H1 (cell line): Measurements from ENCODE around the gene POLA1. TPM values are rescaled to one million over a fixed set of nuclear protein-coding genes. Genes with fewer than 3 reads are reported as not detected.

ENCODE experiments used
- CTCF ChIA-PET: fragments of 300-600 bp; sonication (Branson Sonifier 250); formaldehyde crosslinking; loops from one replicate; lab custom pipeline; 2021; ENCODE audit not compliant: partially characterized antibody; lab: Charles Lee
- POLR2A ChIA-PET: fragments of 300-600 bp; sonication (Branson Sonifier 250); formaldehyde crosslinking; loops from one replicate; lab custom pipeline; 2021; ENCODE audit warnings: inconsistent platforms; ENCODE audit not compliant: partially characterized antibody; lab: Charles Lee
- DNase-seq, 2 experiments: peaks; one replicate each; pipeline versions ENCODE4 v3.0.0 to v3.0.0-alpha.2; 2010 to 2022; ENCODE audit warnings: low spot score in 2 of 2, low read depth in 1 of 2, mixed read lengths in 1 of 2
- FAIRE-seq: peaks from 2 replicates; lab custom pipeline; 2011; peaks lifted over from hg19 to GRCh38; lab: Jason Lieb, UNC
- H2AFZ ChIP-seq: 2 replicates; pipeline ENCODE4 v1.8.1; 2012; ENCODE audit warnings: low read length, inconsistent platforms
- H2AK5ac ChIP-seq: 2 replicates; pipeline ENCODE4 v1.6.1; 2013; ENCODE audit warnings: low read depth, low read length
- H2BK120ac ChIP-seq: replicated peaks from 2 replicates; pipeline ENCODE3; 2013; ENCODE audit warnings: low read depth, low read length, inconsistent platforms
- H2BK12ac ChIP-seq: 2 replicates; pipeline ENCODE4 v1.6.1; 2013; ENCODE audit warnings: low read depth, low read length
- H2BK15ac ChIP-seq: 2 replicates; pipeline ENCODE4 v1.6.1; 2013; ENCODE audit warnings: low read length
- H2BK20ac ChIP-seq: 2 replicates; pipeline ENCODE4 v1.6.1; 2013; ENCODE audit warnings: low read length
- H2BK5ac ChIP-seq: 2 replicates; pipeline ENCODE4 v1.6.1; 2013; ENCODE audit warnings: low read depth, low read length
- H3K14ac ChIP-seq: 2 replicates; pipeline ENCODE4 v1.6.1; 2013; ENCODE audit warnings: inconsistent platforms; ENCODE audit not compliant: insufficient read length
- H3K18ac ChIP-seq: 2 replicates; pipeline ENCODE4 v1.6.1; 2013; ENCODE audit warnings: low read length; ENCODE audit errors: extremely low read depth
- H3K23ac ChIP-seq: 2 replicates; pipeline ENCODE4 v1.6.1; 2013; ENCODE audit warnings: inconsistent platforms; ENCODE audit not compliant: insufficient read length
- H3K23me2 ChIP-seq: 2 replicates; pipeline ENCODE4 v1.6.1; 2013; ENCODE audit warnings: low read depth, low read length
- H3K27ac ChIP-seq: 2 replicates; pipeline ENCODE4 v1.6.1; 2011; ENCODE audit warnings: low read depth, low read length, inconsistent platforms
- H3K27me3 ChIP-seq, 4 experiments: replicated peaks in 1 of 4; 1 replicate in 1 of 4; 2 replicates in 3 of 4; pipeline versions ENCODE4 v1.6.1 to v1.8.1; 2011 to 2013; ENCODE audit warnings: low read length in 3 of 4, mild to moderate bottlenecking in 3 of 4, inconsistent platforms in 2 of 4, mixed read lengths in 2 of 4, moderate library complexity in 1 of 4; ENCODE audit not compliant: control insufficient read depth in 3 of 4, insufficient read depth in 3 of 4; ENCODE audit errors: extremely low read depth in 1 of 4
- H3K36me3 ChIP-seq, 4 experiments: 2 replicates each; pipeline versions ENCODE4 v1.6.1 to v1.8.1; 2011 to 2013; ENCODE audit warnings: mild to moderate bottlenecking in 4 of 4, low read length in 3 of 4, moderate library complexity in 2 of 4, control low read depth in 1 of 4, inconsistent platforms in 1 of 4; ENCODE audit not compliant: insufficient read depth in 4 of 4, control insufficient read depth in 2 of 4
- H3K4ac ChIP-seq: replicated peaks from 2 replicates; pipeline ENCODE3; 2013; ENCODE audit warnings: low read length, low read depth, mixed read lengths, inconsistent platforms; ENCODE audit not compliant: insufficient read length
- H3K4me1 ChIP-seq, 4 experiments: replicated peaks in 1 of 4; 1 replicate in 1 of 4; 2 replicates in 3 of 4; pipeline versions ENCODE4 v1.6.1 to v1.8.1; 2011 to 2013; ENCODE audit warnings: low read length in 3 of 4, inconsistent platforms in 2 of 4, mixed read lengths in 1 of 4; ENCODE audit not compliant: insufficient read depth in 4 of 4, control insufficient read depth in 3 of 4
- H3K4me2 ChIP-seq, 2 experiments: 2 replicates each; pipeline versions ENCODE4 v1.6.1 to v1.8.1; 2011 to 2013; ENCODE audit warnings: low read depth in 2 of 2, low read length in 2 of 2, control low read depth in 1 of 2, inconsistent platforms in 1 of 2, mild to moderate bottlenecking in 1 of 2; ENCODE audit not compliant: insufficient read depth in 1 of 2
- H3K4me3 ChIP-seq, 4 experiments: fragments of 200-600, 300-600 bp in 1 of 4; sonication (generic), shearing (Covaris generic), sonication (Bioruptor Twin) in 1 of 4; 2 replicates each; pipeline versions ENCODE4 v1.5.1 to v1.8.1; 2011 to 2016; ENCODE audit warnings: low read length in 4 of 4, low read depth in 3 of 4, control low read depth in 2 of 4, inconsistent platforms in 2 of 4, mild to moderate bottlenecking in 2 of 4, mixed read lengths in 1 of 4, moderate library complexity in 1 of 4; ENCODE audit not compliant: insufficient read depth in 2 of 4; ENCODE audit errors: extremely low read depth in 1 of 4
- H3K56ac ChIP-seq: replicated peaks from 2 replicates; pipeline ENCODE3; 2013; ENCODE audit warnings: low read depth, mild to moderate bottlenecking, mixed read lengths, low read length, inconsistent platforms; ENCODE audit not compliant: insufficient read length
- H3K79me1 ChIP-seq: 2 replicates; pipeline ENCODE4 v1.6.1; 2013; ENCODE audit warnings: low read depth, low read length, control low read depth
- H3K79me2 ChIP-seq, 2 experiments: 2 replicates each; pipeline versions ENCODE4 v1.6.1 to v1.8.1; 2012 to 2013; ENCODE audit warnings: low read length in 2 of 2, mild to moderate bottlenecking in 2 of 2, inconsistent platforms in 1 of 2; ENCODE audit not compliant: insufficient read depth in 2 of 2, control insufficient read depth in 1 of 2
- H3K9ac ChIP-seq, 4 experiments: replicated peaks in 1 of 4; 1 replicate in 1 of 4; 2 replicates in 3 of 4; pipeline versions ENCODE4 v1.6.1 to v1.8.1; 2011 to 2013; ENCODE audit warnings: low read depth in 3 of 4, low read length in 3 of 4, control low read depth in 2 of 4, mild to moderate bottlenecking in 2 of 4, moderate library complexity in 2 of 4, inconsistent platforms in 1 of 4; ENCODE audit errors: extremely low read depth in 1 of 4
- H3K9me3 ChIP-seq, 2 experiments: 2 replicates each; pipeline versions ENCODE4 v1.6.1 to v1.8.1; 2012 to 2013; ENCODE audit warnings: mild to moderate bottlenecking in 2 of 2, moderate library complexity in 2 of 2, control low read depth in 1 of 2, inconsistent platforms in 1 of 2, low read depth in 1 of 2, low read length in 1 of 2, mixed read lengths in 1 of 2; ENCODE audit not compliant: insufficient read depth in 2 of 2
- H4K20me1 ChIP-seq, 2 experiments: replicated peaks in 1 of 2; 2 replicates each; pipeline versions ENCODE3 to v1.8.1; 2011 to 2013; ENCODE audit warnings: inconsistent platforms in 2 of 2, low read length in 2 of 2, mild to moderate bottlenecking in 1 of 2; ENCODE audit not compliant: insufficient read depth in 2 of 2, control insufficient read depth in 1 of 2
- H4K5ac ChIP-seq: 2 replicates; pipeline ENCODE4 v1.6.1; 2013; ENCODE audit warnings: low read length, low read depth, mixed read lengths, inconsistent platforms; ENCODE audit not compliant: insufficient read length
- H4K8ac ChIP-seq: 2 replicates; pipeline ENCODE4 v1.8.0; 2013; ENCODE audit warnings: mild to moderate bottlenecking, moderate library complexity, low read length, inconsistent platforms; ENCODE audit not compliant: insufficient read depth; ENCODE audit errors: extremely low read depth
- H4K91ac ChIP-seq: replicated peaks from 2 replicates; pipeline ENCODE3; 2013; ENCODE audit warnings: low read length, mixed read lengths, inconsistent platforms; ENCODE audit not compliant: insufficient read length
- CREB1 ChIP-seq: IDR thresholded peaks from 2 replicates; pipeline ENCODE4 v1.6.1; 2012; ENCODE audit warnings: inconsistent platforms
- CTBP2 ChIP-seq: IDR thresholded peaks from 2 replicates; pipeline ENCODE4 v1.7.0; 2011; ENCODE audit warnings: borderline replicate concordance, mild to moderate bottlenecking, moderate library complexity, mixed read lengths, low read length; ENCODE audit not compliant: insufficient read depth, insufficient read length
- EZH2 ChIP-seq: fragments of 200-600 bp; sonication (generic); IDR thresholded peaks from 2 replicates; pipeline ENCODE4 v1.7.1; 2012; ENCODE audit warnings: low read depth, mild to moderate bottlenecking, moderate library complexity, low read length, inconsistent platforms; ENCODE audit not compliant: severe bottlenecking
- JUND ChIP-seq: IDR thresholded peaks from 2 replicates; pipeline ENCODE4 v1.6.1; 2011; ENCODE audit warnings: mild to moderate bottlenecking, improper control_type of control experiment, low read length
- RNF2 ChIP-seq: fragments of 200-900, 300-1000 bp; sonication (generic); IDR thresholded peaks from 2 replicates; pipeline ENCODE4 v1.7.1; 2016; ENCODE audit warnings: borderline replicate concordance, low read depth, mild to moderate bottlenecking, antibody characterized with exemption, low read length; ENCODE audit not compliant: poor library complexity, severe bottlenecking; ENCODE audit errors: missing control alignments
- SUZ12 ChIP-seq: fragments of 200-600 bp; sonication (generic); IDR thresholded peaks from 2 replicates; pipeline ENCODE4 v1.6.1; 2012; ENCODE audit warnings: mild to moderate bottlenecking, inconsistent platforms, low read length, moderate library complexity, mixed read lengths
- WGBS, 2 experiments: shearing (Covaris generic) in 1 of 2; methylation state at CpG; one replicate each; pipeline versions ENCODE4 v1.1.6 to v1.1.7; 2013 to 2015; ENCODE audit warnings: low lambda C conversion rate in 2 of 2, mixed read lengths in 2 of 2, inconsistent platforms in 1 of 2, low coverage in 1 of 2, missing lambda C conversion rate in 1 of 2; ENCODE audit not compliant: insufficient replicate concordance in 2 of 2, insufficient coverage in 1 of 2, insufficient read length in 1 of 2; ENCODE audit errors: extremely low coverage in 1 of 2, missing lambda C conversion rate in 1 of 2; 5-methylcytosine and 5-hydroxymethylcytosine counted together
- polyA plus RNA-seq, 7 experiments: library from polyadenylated mRNA; depleted of rRNA in 3 of 7; stranded (reverse) in 5 of 7; unstranded in 2 of 7; fragments of >200 nt in 5 of 7; fragments of 200-250 nt in 2 of 7; gene quantifications; 1 replicate in 5 of 7; 2 replicates in 1 of 7; 4 replicates in 1 of 7; pipeline versions ENCODE4 v1.2.1 to v1.2.3, GENCODE V29; 2011 to 2013; ENCODE audit warnings: missing spikeins in 2 of 7, mixed read lengths in 2 of 7
- total RNA-seq: library from RNA; stranded (reverse); fragmentation: NEBNext Ultra II Directional; extraction: Animal tissue kit (Norgen Biotek cat#: 25700); gene quantifications from 2 replicates; pipeline ENCODE4 v1.2.1, GENCODE V29; 2021

Gene POLA1
- total and polyA plus RNA-seq, 2 of the 8 experiments (the other 6 are each of a cell fraction or from before 2014, with no cell fraction given) = 5.6 to 34.9 TPM

- Histone ChIP-seq H3K4me3 (peak overlapping the region in 3 of 4 experiments; percentile 10 to 58 (median 36); a peak in 4 of 8 replicates), H3K14ac (no peak overlapping the region), H3K9ac (no peak overlapping the region), H3K9me3 (no peaks in the 10 kb centered on the region), H4K91ac (no peak overlapping the region), H4K20me1 (peaks cover 1 to 2% of the 10 kb centered on the region in 2 experiments), H4K8ac (no peak overlapping the region), H2BK15ac (no peak overlapping the region), H3K18ac (no peak overlapping the region), H3K79me1 (no peaks in the 10 kb centered on the region), H3K36me3 (peaks cover 0 to 11% (median under 1%) of the 10 kb centered on the region in 4 experiments; a peak in 2 of 8 replicates), H3K4ac (no peak overlapping the region), H2BK5ac (no peak overlapping the region), H2BK20ac (no peak overlapping the region), H2BK12ac (no peak overlapping the region), H3K27ac (no peak overlapping the region), H2AK5ac (no peak overlapping the region), H3K4me1 (peaks cover 0 to 17% (median 10%) of the 10 kb centered on the region in 4 experiments; a peak in 6 of 7 replicates), H4K5ac (no peak overlapping the region), H3K23ac (no peak overlapping the region), H3K56ac (no peak overlapping the region), H3K4me2 (peak overlapping the region; percentile 75 to 95), H3K79me2 (no peaks in the 10 kb centered on the region), H3K27me3 (peaks cover 45 to 77% (median 62%) of the 10 kb centered on the region in 4 experiments), H2BK120ac (no peak overlapping the region), H2AFZ (no peak overlapping the region), H3K23me2 (peaks cover 8% of the 10 kb centered on the region; the same call in 1 of the 2 replicates)
- TF ChIP-seq RNF2 = peak; percentile 54
- TF ChIP-seq CREB1 = no peak
- 0 out of 2 replicates have a peak, but pooled peaks have one; percentile 32 for TF ChIP-seq SUZ12
- TF ChIP-seq JUND = no peak
- TF ChIP-seq CTBP2 = peak; percentile 32
- peak; percentile 40 for TF ChIP-seq EZH2
- FAIRE-seq (no peak), DNase-seq (no peak)
- ChIA-PET POLR2A (interaction anchor here (1.3 to 2.1 kb wide), 2 partner anchors 9 to 11 kb away, joined by 4 to 5 read pairs; no protein-coding TSS in a partner anchor), CTCF (interaction anchor here (1.0 to 2.1 kb wide), 3 partner anchors 9 to 163 kb away, joined by 3 to 8 read pairs (median 4); no protein-coding TSS in a partner anchor)
- WGBS, 2 experiments = 7% methylated on average over 9 of the region's 65 CpGs; no CpG with 5 or more reads in 1 of the 2 experiments
Observed at GRCh38 chrX:25001808-25002660, 308.3 kb downstream of the POLA1 start.
